WTC11 (cell line): ENCODE data around the gene NELL1. TPM values are rescaled to one million over a fixed set of nuclear protein-coding genes. Genes with fewer than 3 reads are reported as not detected.

ENCODE experiments used
- ATAC-seq: fragments of 200-7000 bp; cut with Tn5 transposase; 2 replicates; pipeline ENCODE4 v1.10.0; 2021; ENCODE audit warnings: mild to moderate bottlenecking, moderate library complexity
- CTCF ChIA-PET: fragments of 300-600 bp; sonication (Branson Sonifier 250); formaldehyde crosslinking; loops from one replicate; lab custom pipeline; 2021; ENCODE audit warnings: antibody characterized with exemption; lab: Charles Lee
- POLR2A ChIA-PET: fragments of 350-600 bp; sonication (Branson Sonifier 250); formaldehyde crosslinking; loops from one replicate; lab custom pipeline; 2021; ENCODE audit warnings: antibody characterized with exemption; lab: Charles Lee
- DNase-seq: peaks from one replicate; pipeline ENCODE4 v3.0.0; 2021; ENCODE audit warnings: low spot score
- H3K27ac Mint-ChIP-seq: 2 replicates; pipeline ENCODE4 v1.8.0; 2021; ENCODE audit warnings: mixed read lengths
- H3K27me3 Mint-ChIP-seq: 2 replicates; pipeline ENCODE4 v1.8.0; 2021; ENCODE audit warnings: low read depth, mild to moderate bottlenecking, moderate library complexity, mixed read lengths
- H3K36me3 Mint-ChIP-seq: 2 replicates; pipeline ENCODE4 v1.8.0; 2021; ENCODE audit warnings: mixed read lengths
- H3K4me1 Mint-ChIP-seq: 2 replicates; pipeline ENCODE4 v1.8.0; 2022; ENCODE audit warnings: mixed read lengths
- H3K4me3 Mint-ChIP-seq: 2 replicates; pipeline ENCODE4 v1.8.0; 2021; ENCODE audit warnings: mild to moderate bottlenecking, moderate library complexity, mixed read lengths
- H3K9me3 Mint-ChIP-seq: 2 replicates; pipeline ENCODE4 v1.8.0; 2021; ENCODE audit warnings: mixed read lengths
- CDX4 ChIP-seq: fragments of 250-450 bp; sonication (Bioruptor Pico); IDR thresholded peaks from 2 replicates; pipeline ENCODE4 v1.9.0; 2021; ENCODE audit warnings: moderate library complexity, mild to moderate bottlenecking, inconsistent platforms, borderline replicate concordance
- CREM ChIP-seq: sonication (generic); formaldehyde crosslinking; IDR thresholded peaks from 2 replicates; pipeline ENCODE4 v1.8.1; 2022; ENCODE audit warnings: mild to moderate bottlenecking, missing genetic modification reagents, moderate library complexity
- E2F4 ChIP-seq: sonication (generic); formaldehyde crosslinking; IDR thresholded peaks from 2 replicates; pipeline ENCODE4 v1.8.1; 2022; ENCODE audit warnings: low read depth, mild to moderate bottlenecking, moderate library complexity, missing genetic modification reagents, borderline replicate concordance
- E2F5 ChIP-seq: sonication (generic); formaldehyde crosslinking; IDR thresholded peaks from 2 replicates; pipeline ENCODE4 v1.8.1; 2022; ENCODE audit warnings: mild to moderate bottlenecking, moderate library complexity, missing genetic modification reagents
- ETV6 ChIP-seq: sonication (generic); formaldehyde crosslinking; IDR thresholded peaks from 2 replicates; pipeline ENCODE4 v1.8.1; 2022; ENCODE audit warnings: mild to moderate bottlenecking, missing genetic modification reagents
- FOXJ3 ChIP-seq: sonication (generic); formaldehyde crosslinking; IDR thresholded peaks from 2 replicates; pipeline ENCODE4 v1.9.0; 2021; ENCODE audit warnings: missing genetic modification reagents, mild to moderate bottlenecking, borderline replicate concordance
- FOXP1 ChIP-seq: sonication (generic); formaldehyde crosslinking; IDR thresholded peaks from 2 replicates; pipeline ENCODE4 v1.8.0; 2022; ENCODE audit warnings: missing genetic modification reagents, mild to moderate bottlenecking, moderate library complexity, borderline replicate concordance
- IRF2 ChIP-seq: sonication (generic); formaldehyde crosslinking; IDR thresholded peaks from 2 replicates; pipeline ENCODE4 v1.8.0; 2022; ENCODE audit warnings: low read depth, missing genetic modification reagents, borderline replicate concordance
- JAZF1 ChIP-seq: fragments of 250-450 bp; sonication (Bioruptor Pico); IDR thresholded peaks from 2 replicates; pipeline ENCODE4 v1.9.0; 2021; ENCODE audit warnings: moderate library complexity, mild to moderate bottlenecking, inconsistent platforms
- KAT7 ChIP-seq: sonication (generic); formaldehyde crosslinking; IDR thresholded peaks from 2 replicates; pipeline ENCODE4 v1.8.1; 2023; ENCODE audit warnings: missing genetic modification reagents, mild to moderate bottlenecking, borderline replicate concordance
- NR2C2 ChIP-seq: sonication (generic); formaldehyde crosslinking; IDR thresholded peaks from 2 replicates; pipeline ENCODE4 v1.8.0; 2022; ENCODE audit warnings: mild to moderate bottlenecking, missing genetic modification reagents
- RORB ChIP-seq: fragments of 250-450 bp; sonication (Bioruptor Pico); IDR thresholded peaks from 2 replicates; pipeline ENCODE4 v1.9.0; 2021; ENCODE audit warnings: mild to moderate bottlenecking
- SMAD3 ChIP-seq: sonication (generic); formaldehyde crosslinking; IDR thresholded peaks from 2 replicates; pipeline ENCODE4 v1.8.0; 2022; ENCODE audit warnings: missing genetic modification reagents, mild to moderate bottlenecking, borderline replicate concordance
- SMAD4 ChIP-seq: sonication (generic); formaldehyde crosslinking; IDR thresholded peaks from 2 replicates; pipeline ENCODE4 v1.8.0; 2022; ENCODE audit warnings: mild to moderate bottlenecking, missing genetic modification reagents
- TCF7 ChIP-seq: sonication (generic); formaldehyde crosslinking; IDR thresholded peaks from 2 replicates; pipeline ENCODE4 v1.8.0; 2022; ENCODE audit warnings: mild to moderate bottlenecking, low read depth, missing genetic modification reagents, moderate library complexity
- TP53 ChIP-seq: sonication (generic); formaldehyde crosslinking; IDR thresholded peaks from 2 replicates; pipeline ENCODE4 v1.8.1; 2023; ENCODE audit warnings: mild to moderate bottlenecking, missing genetic modification reagents
- ZNF423 ChIP-seq: fragments of 250-450 bp; sonication (Bioruptor Pico); IDR thresholded peaks from 2 replicates; pipeline ENCODE4 v2.1.2; 2022; ENCODE audit warnings: mild to moderate bottlenecking, moderate library complexity
- total RNA-seq: library from RNA; stranded (reverse); gene quantifications from 3 replicates; pipeline ENCODE4 v1.2.3, GENCODE V29; 2021
- TF ChIP-seq, protein P1 (sequence below): sonication (generic); formaldehyde crosslinking; IDR thresholded peaks from 2 replicates; pipeline ENCODE4 v1.8.0; 2022; ENCODE audit warnings: mild to moderate bottlenecking, missing genetic modification reagents
- TF ChIP-seq, protein P2 (sequence below): sonication (generic); formaldehyde crosslinking; IDR thresholded peaks from 2 replicates; pipeline ENCODE4 v1.8.1; 2022; ENCODE audit warnings: low read depth, missing genetic modification reagents, borderline replicate concordance
- TF ChIP-seq, protein P3 (sequence below): sonication (generic); formaldehyde crosslinking; IDR thresholded peaks from 2 replicates; pipeline ENCODE4 v1.8.1; 2023; ENCODE audit warnings: mild to moderate bottlenecking, moderate library complexity, missing genetic modification reagents

Gene NELL1
- total RNA-seq, 1 experiment from 2014 or later, result 1.8 TPM

GRCh38 chr11:21350613-21351012 is 681.2 kb downstream of the NELL1 start:
- H3K27ac Mint-ChIP-seq, result no peak overlapping the region
- no peaks in the 10 kb centered on the region for H3K27me3 Mint-ChIP-seq
- no peaks in the 10 kb centered on the region for H3K9me3 Mint-ChIP-seq
- H3K36me3 Mint-ChIP-seq, result no peaks in the 10 kb centered on the region
- DNase-seq (no peak), ATAC-seq (no peak)
- POLR2A ChIA-PET, result interaction anchor here (0.7 kb wide), 1 partner anchor 11 kb away, joined by 4 read pairs; no protein-coding TSS in a partner anchor
- H3K4me3 Mint-ChIP-seq, result no peak overlapping the region
- TF ChIP-seq FOXP1 (CRISPR knock-in tag) (no peak), CREM (CRISPR knock-in tag) (no peak), RORB (CRISPR knock-in tag) (no peak), ETV6 (no peak), FOXJ3 (CRISPR knock-in tag) (no peak), TP53 (CRISPR knock-in tag) (no peak), TCF7 (no peak)
- TF ChIP-seq, protein P1, sequence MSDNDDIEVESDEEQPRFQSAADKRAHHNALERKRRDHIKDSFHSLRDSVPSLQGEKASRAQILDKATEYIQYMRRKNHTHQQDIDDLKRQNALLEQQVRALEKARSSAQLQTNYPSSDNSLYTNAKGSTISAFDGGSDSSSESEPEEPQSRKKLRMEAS (CRISPR knock-in tag), result no peak
- TF ChIP-seq, protein P2, sequence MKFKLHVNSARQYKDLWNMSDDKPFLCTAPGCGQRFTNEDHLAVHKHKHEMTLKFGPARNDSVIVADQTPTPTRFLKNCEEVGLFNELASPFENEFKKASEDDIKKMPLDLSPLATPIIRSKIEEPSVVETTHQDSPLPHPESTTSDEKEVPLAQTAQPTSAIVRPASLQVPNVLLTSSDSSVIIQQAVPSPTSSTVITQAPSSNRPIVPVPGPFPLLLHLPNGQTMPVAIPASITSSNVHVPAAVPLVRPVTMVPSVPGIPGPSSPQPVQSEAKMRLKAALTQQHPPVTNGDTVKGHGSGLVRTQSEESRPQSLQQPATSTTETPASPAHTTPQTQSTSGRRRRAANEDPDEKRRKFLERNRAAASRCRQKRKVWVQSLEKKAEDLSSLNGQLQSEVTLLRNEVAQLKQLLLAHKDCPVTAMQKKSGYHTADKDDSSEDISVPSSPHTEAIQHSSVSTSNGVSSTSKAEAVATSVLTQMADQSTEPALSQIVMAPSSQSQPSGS (CRISPR knock-in tag), result no peak
- TF ChIP-seq, protein P3, sequence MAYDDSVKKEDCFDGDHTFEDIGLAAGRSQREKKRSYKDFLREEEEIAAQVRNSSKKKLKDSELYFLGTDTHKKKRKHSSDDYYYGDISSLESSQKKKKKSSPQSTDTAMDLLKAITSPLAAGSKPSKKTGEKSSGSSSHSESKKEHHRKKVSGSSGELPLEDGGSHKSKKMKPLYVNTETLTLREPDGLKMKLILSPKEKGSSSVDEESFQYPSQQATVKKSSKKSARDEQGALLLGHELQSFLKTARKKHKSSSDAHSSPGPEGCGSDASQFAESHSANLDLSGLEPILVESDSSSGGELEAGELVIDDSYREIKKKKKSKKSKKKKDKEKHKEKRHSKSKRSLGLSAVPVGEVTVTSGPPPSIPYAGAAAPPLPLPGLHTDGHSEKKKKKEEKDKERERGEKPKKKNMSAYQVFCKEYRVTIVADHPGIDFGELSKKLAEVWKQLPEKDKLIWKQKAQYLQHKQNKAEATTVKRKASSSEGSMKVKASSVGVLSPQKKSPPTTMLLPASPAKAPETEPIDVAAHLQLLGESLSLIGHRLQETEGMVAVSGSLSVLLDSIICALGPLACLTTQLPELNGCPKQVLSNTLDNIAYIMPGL, result no peak
- peaks cover 8% of the 10 kb centered on the region for H3K4me1 Mint-ChIP-seq
- CTCF ChIA-PET, result no interaction called here

DNA sequence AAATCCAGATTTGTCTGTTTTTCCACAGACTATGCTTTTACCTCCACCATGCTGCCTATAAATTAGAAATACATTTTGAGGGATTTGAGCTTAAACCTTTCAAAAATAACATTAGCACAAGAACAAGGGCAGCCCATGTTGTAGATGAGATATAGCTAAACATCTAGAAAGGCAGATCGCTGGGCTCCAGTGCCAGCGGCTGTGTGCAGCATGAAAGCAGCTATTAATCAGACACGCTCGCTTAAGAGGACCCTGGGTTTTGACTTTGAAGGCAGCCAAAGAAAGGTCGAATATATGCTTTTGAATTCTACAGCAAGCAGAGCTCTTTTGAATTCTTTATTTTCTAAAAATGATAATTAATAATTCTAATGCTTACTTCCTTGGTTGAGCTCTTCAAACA is 684.0 kb downstream of the NELL1 start:
- Mint-ChIP-seq H3K27ac (no peak overlapping the region), H3K4me3 (no peak overlapping the region), H3K36me3 (no peaks in the 10 kb centered on the region), H3K27me3 (no peaks in the 10 kb centered on the region), H3K4me1 (peaks cover 8% of the 10 kb centered on the region), H3K9me3 (no peaks in the 10 kb centered on the region)
- ChIA-PET CTCF (no interaction called here), POLR2A (no interaction called here)
- ATAC-seq (no peak), DNase-seq (no peak)
- no peak for TF ChIP-seq E2F4 (CRISPR knock-in tag)
- no peak for TF ChIP-seq CDX4 (CRISPR knock-in tag)
- no peak for TF ChIP-seq E2F5 (CRISPR knock-in tag)
- TF ChIP-seq SMAD4 (CRISPR knock-in tag), result no peak
- no peak for TF ChIP-seq NR2C2 (CRISPR knock-in tag)
- TF ChIP-seq ZNF423, result no peak
- TF ChIP-seq JAZF1, result no peak
- no peak for TF ChIP-seq SMAD3
- TF ChIP-seq KAT7 (CRISPR knock-in tag), result no peak
- TF ChIP-seq IRF2 (CRISPR knock-in tag), result no peak
